Measurements from ENCODE around the gene MC2R. TPM values are rescaled to one million over a fixed set of nuclear protein-coding genes. Genes with fewer than 3 reads are reported as not detected.

MC2R gene
- polyA plus RNA-seq, 1 experiment: not detected

DNA sequence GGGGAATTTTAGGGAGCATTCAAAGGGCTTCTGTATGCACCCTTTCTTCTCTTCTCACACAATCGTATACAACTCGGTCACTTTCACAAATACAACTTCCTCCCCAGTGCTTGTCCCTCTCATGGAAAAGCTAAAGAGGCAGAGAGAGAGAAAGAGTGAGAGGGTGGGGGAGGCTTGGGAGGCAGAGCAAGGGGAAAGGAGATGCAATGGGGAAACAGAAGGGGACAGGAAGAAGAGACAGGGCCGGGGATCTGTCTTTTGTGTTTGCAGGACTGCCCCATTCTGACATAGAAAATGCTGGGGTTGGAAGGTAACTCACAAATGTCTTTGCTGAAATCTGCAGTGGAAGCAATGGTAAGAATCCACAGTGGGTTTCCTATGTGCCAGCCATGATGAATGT lies 2.1 kb upstream of the MC2R start:
- Histone ChIP-seq H3K27me3 (ENCODE audit: control insufficient read depth, insufficient read depth, low read length) (no peaks in the 10 kb centered on the region), H3K36me3 (ENCODE audit: control insufficient read depth, insufficient read depth, low read length) (no peaks in the 10 kb centered on the region), H3K4me3 (ENCODE audit: low read depth, low read length) (no peak overlapping the region)
- ChIA-PET CTCF (no interaction called here), POLR2A (no interaction called here)
- DNase-seq (ENCODE audit: low read depth): no peak
- no peak for TF ChIP-seq CTCF (IDR thresholded peaks at IDR 0.05; ENCODE audit: insufficient read depth, low read depth, low read length)

DNA sequence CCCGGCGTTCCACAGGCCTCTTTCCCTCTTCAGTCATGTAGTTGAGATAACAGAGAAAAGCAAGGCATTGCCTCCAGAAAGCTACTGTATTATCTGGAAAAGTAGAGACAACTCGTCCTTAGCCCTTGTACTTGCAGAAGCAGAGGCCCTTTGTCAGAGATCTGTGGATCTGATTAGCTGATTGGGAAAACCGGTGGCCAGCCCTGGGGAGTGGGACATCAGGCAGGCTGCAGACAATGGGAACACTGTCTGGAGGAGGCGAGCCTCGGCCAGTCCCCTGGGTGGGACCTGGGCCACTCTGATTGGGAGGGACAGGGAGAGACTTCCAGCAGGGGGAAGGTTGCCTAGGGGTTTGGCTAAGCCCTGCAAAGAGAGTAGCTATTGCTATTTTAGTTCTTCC lies 1.2 kb upstream of the MC2R start:
- no peak overlapping the region for H3K4me3 ChIP-seq (ENCODE audit: low read depth, low read length)
- no peaks in the 10 kb centered on the region for H3K36me3 ChIP-seq (ENCODE audit: control insufficient read depth, insufficient read depth, low read length)
- ChIA-PET POLR2A (no interaction called here), CTCF (no interaction called here)
- H3K27me3 ChIP-seq (ENCODE audit: control insufficient read depth, insufficient read depth, low read length): no peaks in the 10 kb centered on the region
- no peak for TF ChIP-seq CTCF (IDR thresholded peaks at IDR 0.05; ENCODE audit: insufficient read depth, low read depth, low read length)
- DNase-seq (ENCODE audit: low read depth): no peak

DNA sequence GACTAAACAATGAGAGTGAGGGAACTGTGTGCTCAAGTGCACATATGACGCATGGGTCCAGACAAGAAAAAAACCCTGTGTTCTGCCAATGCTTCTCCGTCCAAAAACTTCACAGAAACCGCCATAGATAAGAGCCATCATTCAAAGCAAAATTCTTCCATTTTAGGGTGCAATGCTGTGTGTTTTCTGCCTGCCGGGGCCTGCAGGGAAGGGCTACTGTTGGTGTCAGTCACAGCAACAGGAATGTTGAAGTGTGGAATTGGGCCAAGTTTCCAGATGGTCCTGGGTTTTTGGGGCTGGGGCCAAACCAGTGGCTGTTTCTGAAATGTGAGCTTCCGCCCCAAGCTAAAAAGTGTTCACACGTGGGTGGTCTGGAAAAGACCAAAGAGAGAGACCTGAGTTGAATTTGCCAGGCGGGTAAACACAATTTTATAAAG lies 677 bp upstream of the MC2R start:
- Histone ChIP-seq H3K27me3 (ENCODE audit: control insufficient read depth, insufficient read depth, low read length) (no peaks in the 10 kb centered on the region), H3K4me3 (ENCODE audit: low read depth, low read length) (no peak overlapping the region), H3K36me3 (ENCODE audit: control insufficient read depth, insufficient read depth, low read length) (no peaks in the 10 kb centered on the region)
- TF ChIP-seq CTCF (IDR thresholded peaks at IDR 0.05; ENCODE audit: insufficient read depth, low read depth, low read length): no peak
- ChIA-PET CTCF (no interaction called here), POLR2A (no interaction called here)
- no peak for DNase-seq (ENCODE audit: low read depth)

DNA sequence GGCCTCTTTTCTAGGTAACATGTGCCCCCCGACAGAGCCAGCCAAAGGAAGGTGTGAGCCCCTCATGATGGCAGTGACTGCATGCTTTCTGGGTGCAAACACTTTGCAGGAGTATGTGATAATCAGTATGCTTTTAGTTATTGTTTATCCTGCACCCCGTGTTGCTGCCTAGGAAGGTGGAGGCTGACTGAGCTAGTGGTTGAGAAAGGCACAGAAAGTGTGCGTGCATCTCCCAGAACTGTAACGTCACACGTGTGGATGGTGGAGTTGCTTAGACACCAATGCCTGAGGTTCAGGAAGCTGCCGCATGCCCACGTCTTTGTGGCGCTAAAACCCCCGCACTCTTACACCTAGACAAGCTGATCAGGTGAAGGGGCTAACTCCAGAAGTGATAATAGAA lies 580 bp downstream of the MC2R start:
- DNase-seq (ENCODE audit: low read depth): no peak
- H3K27me3 ChIP-seq (ENCODE audit: control insufficient read depth, insufficient read depth, low read length): no peaks in the 10 kb centered on the region
- no peak overlapping the region for H3K4me3 ChIP-seq (ENCODE audit: low read depth, low read length)
- H3K36me3 ChIP-seq (ENCODE audit: control insufficient read depth, insufficient read depth, low read length): no peaks in the 10 kb centered on the region
- TF ChIP-seq CTCF (IDR thresholded peaks at IDR 0.05; ENCODE audit: insufficient read depth, low read depth, low read length): no peak
- POLR2A ChIA-PET: no interaction called here
- CTCF ChIA-PET: no interaction called here

GRCh38 chr18:13914170-13914569 lies 1.2 kb downstream of the MC2R start:
- DNase-seq (ENCODE audit: low read depth): no peak
- CTCF ChIA-PET: no interaction called here
- Histone ChIP-seq H3K4me3 (ENCODE audit: low read depth, low read length) (no peak overlapping the region), H3K27me3 (ENCODE audit: control insufficient read depth, insufficient read depth, low read length) (no peaks in the 10 kb centered on the region), H3K36me3 (ENCODE audit: control insufficient read depth, insufficient read depth, low read length) (no peaks in the 10 kb centered on the region)
- POLR2A ChIA-PET: no interaction called here
- TF ChIP-seq CTCF (IDR thresholded peaks at IDR 0.05; ENCODE audit: insufficient read depth, low read depth, low read length): no peak

Data from BJ (cell line).